Stimulated activated CD4-positive, alpha-beta T cell treated with anti-CD3 and anti-CD28 coated beads, Interleukin-4, amount 100 ng/mL, for 1 hour (primary cell): ENCODE measurements around the gene COL11A1.
"Not testable (repeated sequence)": the region's sequence is repeated elsewhere in the genome, so short reads cannot be mapped to it uniquely, and the experiment has no call there.

Experiments
- DNase-seq: peaks from one replicate; pipeline ENCODE4 v3.0.0-alpha.2; 2020

Gene COL11A1

GRCh38 chr1:102833151-102833550, 275.2 kb downstream of the COL11A1 start:
- DNase-seq: no peak

DNA sequence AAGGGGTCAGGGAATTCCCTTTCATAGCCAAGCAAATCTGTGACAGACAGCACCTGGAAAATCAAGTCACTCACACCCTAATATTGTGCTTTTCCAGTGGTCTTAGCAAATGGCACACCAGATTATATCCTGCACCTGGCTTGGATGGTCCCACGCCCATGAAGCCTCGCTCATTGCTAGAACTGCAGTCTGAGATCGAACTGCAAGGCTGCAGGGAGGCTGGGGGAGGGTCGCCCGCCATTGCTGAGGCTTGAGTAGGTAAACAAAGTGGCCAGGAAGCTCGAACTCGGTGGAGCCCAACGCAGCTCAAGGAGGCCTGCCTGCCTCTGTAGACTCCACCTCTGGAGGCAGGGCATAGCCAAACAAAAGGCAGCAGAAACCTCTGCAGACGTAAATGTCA, 281.6 kb downstream of the COL11A1 start:
- DNase-seq: not testable (repeated sequence)
